HCT116 (cell line): Measurements from ENCODE around the gene LRRC61. TPM values are rescaled to one million over a fixed set of nuclear protein-coding genes. Genes with fewer than 3 reads are reported as not detected.

Source experiments
- ATAC-seq: fragments of 200-7000 bp; cut with Tn5 transposase; 2 replicates; pipeline ENCODE4 v1.9.1; 2020; ENCODE audit warnings: mild to moderate bottlenecking, moderate library complexity
- BruUV-seq: library from RNA; stranded (reverse); fragments of 400-500 nt; replicated peaks from 2 replicates; lab custom pipeline; 2021; lab: Mats Ljungman, UMichigan
- CTCF ChIA-PET: fragments of 300-600 bp; sonication (Branson Sonifier 250); formaldehyde crosslinking; loops from one replicate; lab custom pipeline; 2021; ENCODE audit warnings: antibody characterized with exemption; lab: Charles Lee
- POLR2A ChIA-PET: fragments of 300-600, 350-600 bp; sonication (Branson Sonifier 250); formaldehyde crosslinking; loops from one replicate; lab custom pipeline; 2021; ENCODE audit warnings: antibody characterized with exemption; lab: Charles Lee
- RAD21 ChIA-PET, 2 experiments: fragments of 300-600 bp; sonication (Branson Sonifier 250); formaldehyde crosslinking; loops; one replicate each; lab custom pipeline; 2023; ENCODE audit warnings: low total read pairs in 2 of 2; ENCODE audit not compliant: uncharacterized antibody in 2 of 2, unreplicated experiment in 2 of 2, low non-redundant PET in 1 of 2; lab: Charles Lee
- DNase-seq: peaks from one replicate; pipeline ENCODE4 v3.0.0-alpha.2; 2010; ENCODE audit warnings: low read depth, low spot score
- H2AFZ ChIP-seq: fragments of 200-600 bp; shearing (Covaris generic), sonication (generic); 2 replicates; pipeline ENCODE4 v1.6.1; 2017; ENCODE audit warnings: low read depth, mixed run types, mixed read lengths, antibody characterized with exemption, low read length; ENCODE audit not compliant: poor library complexity, severe bottlenecking
- H3K27ac ChIP-seq: 2 replicates; pipeline ENCODE4 v1.5.1; 2012; ENCODE audit warnings: low read depth, low read length
- H3K27me3 ChIP-seq: fragments of 200-600 bp; sonication (generic); 2 replicates; pipeline ENCODE4 v1.6.1; 2016; ENCODE audit warnings: mixed run types, low read length, mixed read lengths; ENCODE audit not compliant: insufficient read depth
- H3K36me3 ChIP-seq, 2 experiments: fragments of 200-500 bp in 1 of 2; fragments of 200-600 bp in 1 of 2; sonication (Bioruptor generic) in 1 of 2; sonication (generic) in 1 of 2; 2 replicates each; pipeline versions ENCODE4 v1.5.1 to v1.6.1; 2014 to 2016; ENCODE audit warnings: low read length in 2 of 2, inconsistent platforms in 1 of 2, mixed read lengths in 1 of 2, mixed run types in 1 of 2; ENCODE audit not compliant: insufficient read depth in 2 of 2, control insufficient read depth in 1 of 2
- H3K4me1 ChIP-seq, 2 experiments: fragments of 200-600 bp in 1 of 2; sonication (generic) in 1 of 2; 2 replicates each; pipeline versions ENCODE4 v1.5.1 to v1.6.1; 2012 to 2017; ENCODE audit warnings: low read length in 2 of 2, inconsistent platforms in 1 of 2, mild to moderate bottlenecking in 1 of 2, mixed read lengths in 1 of 2, mixed run types in 1 of 2, moderate library complexity in 1 of 2; ENCODE audit not compliant: insufficient read depth in 2 of 2, control insufficient read depth in 1 of 2
- H3K4me2 ChIP-seq: fragments of 200-600 bp; sonication (generic); 2 replicates; pipeline ENCODE4 v1.6.1; 2017; ENCODE audit warnings: mixed run types, low read length, mixed read lengths
- H3K4me3 ChIP-seq, 2 experiments: fragments of 200-600 bp in 1 of 2; sonication (generic) in 1 of 2; replicated peaks in 1 of 2; 2 replicates each; pipeline ENCODE4 v1.5.1; 2011 to 2016; ENCODE audit warnings: low read length in 2 of 2, control low read depth in 1 of 2, low read depth in 1 of 2, mild to moderate bottlenecking in 1 of 2, mixed read lengths in 1 of 2, mixed run types in 1 of 2
- H3K79me2 ChIP-seq: fragments of 200-600 bp; sonication (generic); 2 replicates; pipeline ENCODE4 v1.6.1; 2017; ENCODE audit warnings: mild to moderate bottlenecking, mixed run types, low read length, moderate library complexity, mixed read lengths; ENCODE audit not compliant: insufficient read depth
- H3K9ac ChIP-seq: fragments of 200-600 bp; sonication (generic); 2 replicates; pipeline ENCODE4 v1.6.1; 2016; ENCODE audit warnings: low read length, mixed read lengths
- H3K9me2 ChIP-seq: fragments of 200-600 bp; sonication (generic), shearing (Covaris generic); 2 replicates; pipeline ENCODE4 v1.6.1; 2017; ENCODE audit warnings: mixed run types, mild to moderate bottlenecking, moderate library complexity; ENCODE audit not compliant: insufficient read depth
- H3K9me3 ChIP-seq, 2 experiments: fragments of 200-500 bp in 1 of 2; fragments of 200-600 bp in 1 of 2; sonication (Bioruptor generic) in 1 of 2; sonication (generic) in 1 of 2; 2 replicates each; pipeline ENCODE4 v1.6.1; 2014 to 2017; ENCODE audit warnings: low read length in 2 of 2, mixed read lengths in 2 of 2, inconsistent platforms in 1 of 2, low read depth in 1 of 2, mild to moderate bottlenecking in 1 of 2, mixed run types in 1 of 2, moderate library complexity in 1 of 2; ENCODE audit not compliant: control insufficient read depth in 1 of 2, insufficient read depth in 1 of 2
- H4K20me1 ChIP-seq: fragments of 200-600 bp; sonication (generic), shearing (Covaris generic); 2 replicates; pipeline ENCODE4 v1.6.1; 2017; ENCODE audit warnings: mixed run types, mild to moderate bottlenecking, moderate library complexity; ENCODE audit not compliant: insufficient read depth
- ATF3 ChIP-seq: IDR thresholded peaks from 2 replicates; pipeline ENCODE4 v1.6.1; 2012
- CBX3 ChIP-seq: IDR thresholded peaks from 2 replicates; pipeline ENCODE4 v1.6.1; 2012; ENCODE audit warnings: low read depth
- CEBPB ChIP-seq: IDR thresholded peaks from 2 replicates; pipeline ENCODE4 v1.6.1; 2012; ENCODE audit warnings: low read depth
- CTCF ChIP-seq, 3 experiments: fragments of 200-600 bp in 1 of 3; sonication (generic) in 1 of 3; IDR thresholded peaks in 2 of 3; conservative IDR thresholded peaks in 1 of 3; 2 replicates each; pipeline ENCODE4 v1.5.1; 2012 to 2017; ENCODE audit warnings: low read depth in 2 of 3, low read length in 2 of 3, antibody characterized with exemption in 1 of 3, borderline replicate concordance in 1 of 3, control low read depth in 1 of 3, mild to moderate bottlenecking in 1 of 3, mixed read lengths in 1 of 3, mixed run types in 1 of 3, moderate library complexity in 1 of 3; ENCODE audit not compliant: insufficient read depth in 1 of 3
- ELF1 ChIP-seq: IDR thresholded peaks from 2 replicates; pipeline ENCODE4 v1.6.1; 2012; ENCODE audit warnings: low read depth, borderline replicate concordance
- EZH2 ChIP-seq: fragments of 200-600 bp; sonication (generic); IDR thresholded peaks from 2 replicates; pipeline ENCODE4 v1.6.1; 2017; ENCODE audit warnings: antibody characterized with exemption, mixed run types
- EZH2phosphoT487 ChIP-seq: fragments of 200-600 bp; IDR thresholded peaks from 2 replicates; pipeline ENCODE4 v1.6.1; 2018; ENCODE audit warnings: antibody characterized with exemption, borderline replicate concordance
- POLR2A ChIP-seq: IDR thresholded peaks from 2 replicates; pipeline ENCODE4 v1.7.0; 2011; ENCODE audit warnings: borderline replicate concordance; ENCODE audit not compliant: insufficient read depth, insufficient read length; ENCODE audit errors: extremely low read depth
- POLR2AphosphoS5 ChIP-seq: IDR thresholded peaks from 2 replicates; pipeline ENCODE4 v1.6.1; 2011; ENCODE audit warnings: mild to moderate bottlenecking, low read depth, low read length, moderate library complexity
- SIN3A ChIP-seq: IDR thresholded peaks from 2 replicates; pipeline ENCODE4 v1.6.1; 2012; ENCODE audit warnings: low read depth
- SP1 ChIP-seq: IDR thresholded peaks from 2 replicates; pipeline ENCODE4 v1.6.1; 2012; ENCODE audit warnings: low read depth
- SRF ChIP-seq: IDR thresholded peaks from 2 replicates; pipeline ENCODE4 v1.6.1; 2012; ENCODE audit warnings: low read depth
- YY1 ChIP-seq: IDR thresholded peaks from 2 replicates; pipeline ENCODE4 v1.6.1; 2011; ENCODE audit warnings: low read length, low read depth, moderate library complexity, mild to moderate bottlenecking; ENCODE audit not compliant: insufficient replicate concordance; ENCODE audit errors: extremely low read depth
- ZFX ChIP-seq: fragments of 450-650 bp; IDR thresholded peaks from 2 replicates; pipeline ENCODE4 v1.6.1; 2017
- ZNF274 ChIP-seq: fragments of 200-500 bp; sonication (Bioruptor generic); IDR thresholded peaks from 2 replicates; pipeline ENCODE4 v1.6.1; 2014; ENCODE audit warnings: mild to moderate bottlenecking, low read depth, low read length, inconsistent platforms
- intact Hi-C: fragments of 100-400 bp; cut with micrococcal nuclease; formaldehyde crosslinking; loops from 2 replicates; pipeline ENCODE4 v1.10.0; 2022
- total RNA-seq: library from RNA; stranded (reverse); gene quantifications from one replicate; pipeline ENCODE4 v1.2.1, GENCODE V29; 2021; ENCODE audit not compliant: unreplicated experiment

LRRC61 gene
- total RNA-seq, 1 experiment from 2014 or later: 12.0 TPM

GRCh38 chr7:150359622-150360362 lies 36.6 kb downstream of the LRRC61 start:
- peaks cover 0 to 12% of the 10 kb centered on the region in 2 experiments; a peak in 2 of 4 replicates for H3K4me1 ChIP-seq
- H3K9me3 ChIP-seq: no peaks in the 10 kb centered on the region
- H3K9ac ChIP-seq: no peak overlapping the region
- no TSS peak for BruUV-seq
- no peak for TF ChIP-seq SP1
- no peak for TF ChIP-seq ZNF274
- TF ChIP-seq EZH2: no peak
- TF ChIP-seq ELF1: no peak
- TF ChIP-seq CEBPB: no peak
- TF ChIP-seq, all 23 proteins: peak for 0
- intact Hi-C loops: loop anchor here (10.0 kb wide), 1 partner anchor 55 kb away; no protein-coding TSS in a partner anchor
- Histone ChIP-seq H4K20me1 (no peaks in the 10 kb centered on the region), H3K27ac (no peak overlapping the region), H3K36me3 (no peaks in the 10 kb centered on the region), H3K79me2 (no peaks in the 10 kb centered on the region), H3K4me3 (no peak overlapping the region), H3K4me2 (no peak overlapping the region), H3K9me2 (no peaks in the 10 kb centered on the region), H3K27me3 (no peaks in the 10 kb centered on the region), H2AFZ (no peak overlapping the region)
- RAD21 ChIA-PET: no interaction called here
- no peak for DNase-seq
- POLR2A ChIA-PET: no interaction called here
- no peak for ATAC-seq
- CTCF ChIA-PET: no interaction called here

- no peaks in the 10 kb centered on the region for H3K36me3 ChIP-seq
- no peak overlapping the region for H3K4me2 ChIP-seq
- no peak overlapping the region for H3K27ac ChIP-seq
- ChIA-PET POLR2A (no interaction called here), CTCF (no interaction called here), RAD21 (no interaction called here)
- H3K9me3 ChIP-seq: no peaks in the 10 kb centered on the region
- no TSS peak for BruUV-seq
- no peaks in the 10 kb centered on the region for H3K27me3 ChIP-seq
- H3K79me2 ChIP-seq: no peaks in the 10 kb centered on the region
- ATAC-seq: no peak
- H3K9me2 ChIP-seq: no peaks in the 10 kb centered on the region
- no peak overlapping the region for H3K4me3 ChIP-seq
- no peak overlapping the region for H2AFZ ChIP-seq
- H4K20me1 ChIP-seq: no peaks in the 10 kb centered on the region
- intact Hi-C loops: loop anchor here (10.0 kb wide), 1 partner anchor 56 kb away; no protein-coding TSS in a partner anchor
- DNase-seq: no peak
- H3K9ac ChIP-seq: no peak overlapping the region
- H3K4me1 ChIP-seq: peaks cover 0 to 12% of the 10 kb centered on the region in 2 experiments; a peak in 2 of 4 replicates
- TF ChIP-seq CTCF (IDR thresholded peaks at IDR 0.05 in 2 of 3, conservative IDR thresholded peaks at IDR 0.05 in 1 of 3; ENCODE audit: borderline replicate concordance in 1 of 3, insufficient read depth in 1 of 3, low read depth in 2 of 3, low read length in 2 of 3) (no peak), CEBPB (no peak), SIN3A (no peak), SRF (no peak), YY1 (no peak), ZFX (no peak), ATF3 (no peak), POLR2AphosphoS5 (no peak), CBX3 (no peak), ZNF274 (no peak), EZH2 (no peak), EZH2phosphoT487 (no peak), POLR2A (no peak)
Measured at GRCh38 chr7:150360363-150361058, 37.4 kb downstream of the LRRC61 start.
